MM.1S (cell line): ENCODE results near the gene H6PD.

Experiments
- EZH2 ChIP-seq: fragments of 300-600 bp; sonication (generic); optimal IDR thresholded peaks from 2 replicates; pipeline ENCODE3; 2017; ENCODE audit warnings: low read depth, mild to moderate bottlenecking, antibody characterized with exemption, low read length, mixed read lengths
- TF ChIP-seq, protein P1 (sequence below): fragments of 300-600 bp; sonication (generic); IDR thresholded peaks from 2 replicates; pipeline ENCODE4 v1.5.1; 2016; ENCODE audit warnings: antibody characterized with exemption, low read length, mixed read lengths

- no peak for TF ChIP-seq EZH2
- TF ChIP-seq, protein P1, sequence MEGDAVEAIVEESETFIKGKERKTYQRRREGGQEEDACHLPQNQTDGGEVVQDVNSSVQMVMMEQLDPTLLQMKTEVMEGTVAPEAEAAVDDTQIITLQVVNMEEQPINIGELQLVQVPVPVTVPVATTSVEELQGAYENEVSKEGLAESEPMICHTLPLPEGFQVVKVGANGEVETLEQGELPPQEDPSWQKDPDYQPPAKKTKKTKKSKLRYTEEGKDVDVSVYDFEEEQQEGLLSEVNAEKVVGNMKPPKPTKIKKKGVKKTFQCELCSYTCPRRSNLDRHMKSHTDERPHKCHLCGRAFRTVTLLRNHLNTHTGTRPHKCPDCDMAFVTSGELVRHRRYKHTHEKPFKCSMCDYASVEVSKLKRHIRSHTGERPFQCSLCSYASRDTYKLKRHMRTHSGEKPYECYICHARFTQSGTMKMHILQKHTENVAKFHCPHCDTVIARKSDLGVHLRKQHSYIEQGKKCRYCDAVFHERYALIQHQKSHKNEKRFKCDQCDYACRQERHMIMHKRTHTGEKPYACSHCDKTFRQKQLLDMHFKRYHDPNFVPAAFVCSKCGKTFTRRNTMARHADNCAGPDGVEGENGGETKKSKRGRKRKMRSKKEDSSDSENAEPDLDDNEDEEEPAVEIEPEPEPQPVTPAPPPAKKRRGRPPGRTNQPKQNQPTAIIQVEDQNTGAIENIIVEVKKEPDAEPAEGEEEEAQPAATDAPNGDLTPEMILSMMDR, result no peak
These were observed 19.0 kb downstream of the H6PD start for GRCh38 chr1:9253453-9254105.
